Heart right ventricle (tissue), 16 donors: ENCODE data around the gene HCN4. TPM values are rescaled to one million over a fixed set of nuclear protein-coding genes. Genes with fewer than 3 reads are reported as not detected.

Source experiments
- ATAC-seq, 8 donors: fragments of 200-7000 bp; cut with Tn5 transposase; one replicate each; pipeline ENCODE4 v1.9.1; 2020; ENCODE audit warnings: mild to moderate bottlenecking in 8 of 8, moderate library complexity in 8 of 8, moderate number of reproducible peaks in 1 of 8
- DNase-seq, 2 donors: peaks; one replicate each; pipeline ENCODE4 v3.0.0-alpha.2; 2020
- H3K27ac ChIP-seq, 10 donors: fragments of 200-600 bp; sonication (generic) in 2 of 10; one replicate each; pipeline versions ENCODE4 v1.5.0 to v1.8.0; 2020 to 2022; ENCODE audit warnings: mild to moderate bottlenecking in 3 of 10
- H3K27me3 ChIP-seq, 7 donors: fragments of 200-600 bp; one replicate each; pipeline ENCODE4 v1.8.0; 2021 to 2022; ENCODE audit warnings: mild to moderate bottlenecking in 2 of 7
- H3K36me3 ChIP-seq, 9 donors: fragments of 200-600 bp; sonication (generic) in 1 of 9; one replicate each; pipeline versions ENCODE4 v1.5.0 to v1.8.0; 2020 to 2022; ENCODE audit warnings: mild to moderate bottlenecking in 2 of 9
- H3K4me1 ChIP-seq, 9 donors: fragments of 200-600 bp; sonication (generic) in 1 of 9; one replicate each; pipeline versions ENCODE4 v1.5.0 to v1.8.0; 2020 to 2022; ENCODE audit warnings: mild to moderate bottlenecking in 4 of 9
- H3K4me3 ChIP-seq, 10 donors: fragments of 200-600 bp; sonication (generic) in 2 of 10; one replicate each; pipeline versions ENCODE4 v1.5.0 to v1.8.0; 2020 to 2022; ENCODE audit warnings: mild to moderate bottlenecking in 7 of 10, moderate library complexity in 2 of 10
- H3K9me3 ChIP-seq, 11 donors: fragments of 200-600 bp in 10 of 11; sonication (generic) in 2 of 11; one replicate each; pipeline versions ENCODE4 v1.5.0 to v1.8.0; 2013 to 2022; ENCODE audit warnings: mild to moderate bottlenecking in 2 of 11, control low read depth in 1 of 11, moderate library complexity in 1 of 11
- WGBS, 2 donors: extraction: QIAGEN DNeasy Blood & Tissue Kit; methylation state at CpG; one replicate each; pipeline ENCODE4 v1.1.7; 2013; ENCODE audit warnings: inconsistent platforms in 1 of 2; 5-methylcytosine and 5-hydroxymethylcytosine counted together
- intact Hi-C, 10 donors: fragments of 100-400 bp; cut with DNase I; formaldehyde crosslinking; loops; one replicate each; pipeline versions ENCODE4 v1.11.1 to v1.14.2; 2022
- polyA plus RNA-seq, 2 donors: library from polyadenylated mRNA; stranded (reverse); fragments of 200-250 nt; gene quantifications; one replicate each; pipeline ENCODE4 v1.2.3, GENCODE V29; 2013
- total RNA-seq, 10 donors: library from RNA; stranded (reverse); fragmentation: NEBNext Ultra II Directional in 3 of 10; extraction: Animal tissue kit (Norgen Biotek cat#: 25700) in 3 of 10; gene quantifications; one replicate each; pipeline versions ENCODE4 v1.2.1 to v1.2.4, GENCODE V29; 2021 to 2023
- TF ChIP-seq, protein P1 (sequence below), 9 donors: fragments of 200-600 bp; sonication (generic) in 2 of 9; IDR thresholded peaks; one replicate each; pipeline versions ENCODE4 v1.5.0 to v1.8.0; 2021 to 2022; ENCODE audit warnings: antibody characterized with exemption in 9 of 9, mild to moderate bottlenecking in 5 of 9, moderate library complexity in 1 of 9
- donor health status: Arrhythmogenic right ventricular cardiomyopathy.
- donor health status: ischemic (EF 13 %, LVEDD 7.1; RV severe dilation, severe dysfunction).
- donor health status: healthy with polysubstance abuse.
- donor health status: DM: no; HTN: yes; CAD: no.
- donor health status: DM: no; HTN: no; CAD: no.
- donor health status: ischemic (EF 25% LVEDD 6.9; RV normal size, moderate dysfunction).
- donor health status: ischemic (EF 25% LVEDD 5.7; RV mildly dilated, moderate dysfunction).
- donor health status: healthy.
- donor health status: DM: yes; HTN: yes; CAD: no.
- donor health status: Ischemic cardiomyopathy.
- donor health status: ischemic (EF 35%, LVEDD 5.7; RV mildly dilated, moderate dysfunction).
- donor health status: nonischemic (EF 11% LVEDD 7.7; RV severe dilation, severe dysfunction).
- donor health status: DM: yes; HTN: yes; CAD: no.
- donor health status: PGD.
- donor health status: ischemic (EF 29% LVEDD 5.4; RV normal size, mild dysfunction).
- donor health status: nonischemic (EF 23%, LVEDD 6.1; RV moderate dilation, normal function).

HCN4 gene
- total and polyA plus RNA-seq, 12 donors: 2.2 to 24.9 (median 6.8) TPM

DNA sequence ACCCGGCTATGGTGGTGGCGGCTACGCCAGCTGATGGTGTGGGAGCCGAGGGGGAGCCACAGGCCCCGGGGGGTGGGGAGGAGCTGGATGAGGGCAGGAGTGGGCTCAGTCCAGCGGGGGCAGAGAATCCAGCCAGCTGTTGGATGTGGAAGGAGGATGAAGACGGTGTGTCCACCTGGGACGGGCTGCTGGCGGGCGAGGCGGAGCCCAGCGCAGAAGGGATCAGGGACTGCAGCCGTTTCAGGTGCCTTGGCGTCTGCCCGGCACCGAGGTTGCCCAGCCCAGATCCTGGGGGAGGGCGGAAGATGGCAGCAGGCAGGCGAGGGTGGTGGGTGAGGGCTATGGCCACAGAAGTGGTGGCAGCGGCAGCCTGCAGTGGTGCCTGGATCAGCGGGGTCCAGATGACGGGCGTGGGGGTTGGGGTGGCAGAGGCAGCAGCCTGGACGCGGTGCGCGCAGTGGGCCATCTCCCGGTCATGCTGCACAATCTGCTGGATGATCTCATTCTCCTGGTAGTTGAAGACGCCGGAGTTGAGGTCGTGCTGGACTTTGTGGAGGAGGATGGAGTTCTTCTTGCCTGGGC is 45.3 kb downstream of the HCN4 start:
- WGBS, 2 donors: 91% methylated on average over 30 of the region's 30 CpGs
- Histone ChIP-seq H3K27me3 (peaks cover 0 to 35% (median 21%) of the 10 kb centered on the region in 7 donors), H3K4me3 (no peak overlapping the region), H3K36me3 (peaks cover 0 to 10% (median 0%) of the 10 kb centered on the region in 9 donors), H3K27ac (no peak overlapping the region), H3K9me3 (no peaks in the 10 kb centered on the region), H3K4me1 (peaks cover 0 to 6% (median 3%) of the 10 kb centered on the region in 9 donors)
- DNase-seq (no peak), ATAC-seq (no peak)
- TF ChIP-seq, protein P1, sequence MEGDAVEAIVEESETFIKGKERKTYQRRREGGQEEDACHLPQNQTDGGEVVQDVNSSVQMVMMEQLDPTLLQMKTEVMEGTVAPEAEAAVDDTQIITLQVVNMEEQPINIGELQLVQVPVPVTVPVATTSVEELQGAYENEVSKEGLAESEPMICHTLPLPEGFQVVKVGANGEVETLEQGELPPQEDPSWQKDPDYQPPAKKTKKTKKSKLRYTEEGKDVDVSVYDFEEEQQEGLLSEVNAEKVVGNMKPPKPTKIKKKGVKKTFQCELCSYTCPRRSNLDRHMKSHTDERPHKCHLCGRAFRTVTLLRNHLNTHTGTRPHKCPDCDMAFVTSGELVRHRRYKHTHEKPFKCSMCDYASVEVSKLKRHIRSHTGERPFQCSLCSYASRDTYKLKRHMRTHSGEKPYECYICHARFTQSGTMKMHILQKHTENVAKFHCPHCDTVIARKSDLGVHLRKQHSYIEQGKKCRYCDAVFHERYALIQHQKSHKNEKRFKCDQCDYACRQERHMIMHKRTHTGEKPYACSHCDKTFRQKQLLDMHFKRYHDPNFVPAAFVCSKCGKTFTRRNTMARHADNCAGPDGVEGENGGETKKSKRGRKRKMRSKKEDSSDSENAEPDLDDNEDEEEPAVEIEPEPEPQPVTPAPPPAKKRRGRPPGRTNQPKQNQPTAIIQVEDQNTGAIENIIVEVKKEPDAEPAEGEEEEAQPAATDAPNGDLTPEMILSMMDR (IDR thresholded peaks at IDR 0.05): no peak
- intact Hi-C loops: no loop called here

DNA sequence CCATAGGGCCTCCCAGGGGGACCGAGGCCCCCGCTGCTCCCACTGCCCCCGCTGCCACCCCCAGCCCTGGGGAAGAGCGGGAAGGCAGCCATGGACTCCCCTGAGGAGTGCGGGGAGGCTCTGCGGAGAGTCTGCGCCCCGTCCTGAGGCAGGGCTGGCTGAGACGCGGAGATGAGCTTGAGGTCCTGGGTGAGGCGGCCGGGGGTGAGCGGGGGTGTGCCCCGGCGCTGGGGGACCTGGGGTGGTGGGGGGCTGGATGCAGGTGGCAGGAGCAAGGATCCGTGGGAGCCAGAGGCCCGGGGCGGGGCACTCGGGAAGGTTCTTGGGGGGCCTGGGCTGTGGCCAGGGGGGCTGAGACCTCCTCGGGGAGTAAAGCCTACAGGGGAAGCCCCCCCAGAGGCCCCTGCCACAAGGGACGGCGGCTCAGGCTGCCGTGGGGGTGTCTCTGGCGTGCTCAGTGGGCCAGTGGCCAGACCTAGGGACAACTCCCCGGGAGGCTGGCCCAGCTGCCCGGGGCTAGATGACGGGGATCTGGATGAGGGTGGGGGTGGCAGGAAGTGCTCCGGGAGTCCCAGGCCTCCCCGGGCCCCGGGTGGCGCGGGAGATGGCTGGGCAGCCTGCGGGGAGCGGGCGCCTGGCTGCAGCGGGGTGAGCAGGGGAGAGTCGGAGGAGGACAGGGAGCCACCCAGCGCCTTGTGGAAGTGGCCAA is 45.9 kb downstream of the HCN4 start:
- 79 to 84% methylated on average over 29 to 38 of the region's 38 CpGs for WGBS, 2 donors
- no peak overlapping the region for H3K27ac ChIP-seq
- DNase-seq (no peak), ATAC-seq (no peak)
- peaks cover 0 to 36% (median 25%) of the 10 kb centered on the region in 7 donors for H3K27me3 ChIP-seq
- H3K36me3 ChIP-seq: peaks cover 0 to 10% (median 0%) of the 10 kb centered on the region in 9 donors
- TF ChIP-seq, protein P1 (IDR thresholded peaks at IDR 0.05): no peak
- H3K4me3 ChIP-seq: no peak overlapping the region
- intact Hi-C loops: no loop called here
- no peaks in the 10 kb centered on the region for H3K9me3 ChIP-seq
- H3K4me1 ChIP-seq: peaks cover 0 to 6% (median 3%) of the 10 kb centered on the region in 9 donors

DNA sequence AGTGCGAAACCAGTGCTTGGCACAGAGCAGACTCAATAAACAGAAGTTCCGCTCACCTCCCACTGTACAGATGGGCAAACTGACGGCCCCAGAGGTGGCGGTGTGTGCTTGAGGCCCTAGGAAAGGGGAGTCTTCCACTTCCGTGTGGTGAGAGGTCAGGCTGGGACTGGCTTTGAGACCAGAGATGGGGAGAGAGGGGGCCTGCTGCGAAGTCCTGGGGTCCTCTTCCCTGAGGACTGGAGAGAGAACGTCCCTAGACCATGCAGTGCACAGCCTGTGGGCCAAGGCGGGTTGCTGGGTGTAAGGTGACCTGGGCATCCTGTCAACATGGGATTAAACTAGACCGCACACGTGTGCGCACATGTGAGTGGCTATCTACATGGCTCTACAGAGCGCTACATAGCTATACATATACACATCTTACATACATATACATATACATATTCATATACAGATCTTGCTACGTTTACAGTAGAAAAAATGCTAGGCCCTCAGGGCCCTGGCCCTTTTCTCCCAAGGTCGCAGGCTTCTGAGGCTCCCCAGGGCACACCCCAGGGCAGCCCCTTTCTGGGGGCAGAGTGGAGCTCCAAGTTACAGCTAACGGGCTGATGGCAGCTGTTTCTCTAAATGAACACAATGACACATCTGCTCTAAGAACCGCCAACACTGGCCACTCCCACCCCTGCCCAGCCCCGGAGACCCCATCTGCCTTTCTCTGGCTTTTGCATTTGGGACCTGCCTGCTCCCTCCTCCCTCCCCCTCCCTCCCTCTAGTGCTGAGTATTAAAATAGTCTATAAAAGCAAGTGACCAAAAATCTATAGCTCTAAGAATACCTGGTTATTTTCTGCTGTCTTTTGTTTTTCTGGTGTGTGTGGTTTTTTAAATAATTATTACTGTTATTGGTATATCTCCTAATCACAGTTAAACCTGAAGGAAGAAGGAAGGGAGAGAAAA is 47.0 kb downstream of the HCN4 start:
- ATAC-seq (no peak), DNase-seq (no peak)
- Histone ChIP-seq H3K27me3 (peaks cover 0 to 39% (median 25%) of the 10 kb centered on the region in 7 donors), H3K4me1 (peaks cover 0 to 6% (median 3%) of the 10 kb centered on the region in 9 donors), H3K4me3 (no peak overlapping the region), H3K9me3 (no peaks in the 10 kb centered on the region), H3K27ac (no peak overlapping the region), H3K36me3 (peaks cover 0 to 10% (median 0%) of the 10 kb centered on the region in 9 donors)
- 82 to 84% methylated on average over 17 of the region's 17 CpGs for WGBS, 2 donors
- TF ChIP-seq, protein P1 (IDR thresholded peaks at IDR 0.05): no peak
- intact Hi-C loops: no loop called here

DNA sequence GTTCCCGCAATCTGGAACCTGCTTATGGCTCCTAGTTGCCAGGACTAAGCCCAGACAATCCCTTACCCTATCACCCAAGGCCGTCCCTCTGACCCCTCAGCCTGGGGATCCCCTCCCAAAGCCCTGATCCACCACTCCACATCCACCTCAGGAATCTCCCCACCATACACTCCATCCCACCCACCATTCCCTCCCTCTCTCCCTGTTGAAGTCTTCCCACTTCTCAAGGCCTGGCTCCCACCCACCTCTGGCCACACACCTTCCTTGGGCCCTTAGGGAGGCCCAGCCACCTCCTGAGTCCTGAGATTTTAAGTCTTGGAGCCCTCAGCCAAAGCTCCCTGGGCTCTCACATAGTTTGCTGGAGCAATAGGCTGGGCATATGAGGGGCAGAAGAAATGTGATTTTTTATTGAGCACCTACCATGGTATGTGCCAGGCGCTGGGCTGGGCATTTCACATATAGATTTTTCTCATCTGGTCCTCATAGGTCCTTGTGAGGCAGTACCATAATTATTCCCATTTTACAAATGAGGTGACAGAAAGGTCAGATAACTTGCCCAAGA is 48.1 kb downstream of the HCN4 start:
- H3K27me3 ChIP-seq: peaks cover 0 to 39% (median 25%) of the 10 kb centered on the region in 7 donors
- WGBS, 2 donors: 98% methylated on average over 3 of the region's 3 CpGs
- no peak overlapping the region for H3K4me3 ChIP-seq
- TF ChIP-seq, protein P1 (IDR thresholded peaks at IDR 0.05): no peak
- H3K9me3 ChIP-seq: no peaks in the 10 kb centered on the region
- H3K27ac ChIP-seq: no peak overlapping the region
- intact Hi-C loops: no loop called here
- DNase-seq: no peak
- no peak for ATAC-seq
- H3K4me1 ChIP-seq: peaks cover 0 to 5% (median 0%) of the 10 kb centered on the region in 9 donors
- H3K36me3 ChIP-seq: peaks cover 0 to 10% (median 0%) of the 10 kb centered on the region in 9 donors
